Heart right ventricle (tissue), 16 donors: Measurements from ENCODE around the gene SND1. TPM values are rescaled to one million over a fixed set of nuclear protein-coding genes. Genes with fewer than 3 reads are reported as not detected.
A peak's percentile ranks its signal among the peaks of the same experiment; 100 is the strongest.

Experiments used
- ATAC-seq, 8 donors: fragments of 200-7000 bp; cut with Tn5 transposase; one replicate each; pipeline ENCODE4 v1.9.1; 2020; ENCODE audit warnings: mild to moderate bottlenecking in 8 of 8, moderate library complexity in 8 of 8, moderate number of reproducible peaks in 1 of 8
- DNase-seq, 2 donors: peaks; one replicate each; pipeline ENCODE4 v3.0.0-alpha.2; 2020
- H3K27ac ChIP-seq, 10 donors: fragments of 200-600 bp; sonication (generic) in 2 of 10; one replicate each; pipeline versions ENCODE4 v1.5.0 to v1.8.0; 2020 to 2022; ENCODE audit warnings: mild to moderate bottlenecking in 3 of 10
- H3K27me3 ChIP-seq, 7 donors: fragments of 200-600 bp; one replicate each; pipeline ENCODE4 v1.8.0; 2021 to 2022; ENCODE audit warnings: mild to moderate bottlenecking in 2 of 7
- H3K36me3 ChIP-seq, 9 donors: fragments of 200-600 bp; sonication (generic) in 1 of 9; one replicate each; pipeline versions ENCODE4 v1.5.0 to v1.8.0; 2020 to 2022; ENCODE audit warnings: mild to moderate bottlenecking in 2 of 9
- H3K4me1 ChIP-seq, 9 donors: fragments of 200-600 bp; sonication (generic) in 1 of 9; one replicate each; pipeline versions ENCODE4 v1.5.0 to v1.8.0; 2020 to 2022; ENCODE audit warnings: mild to moderate bottlenecking in 4 of 9
- H3K4me3 ChIP-seq, 10 donors: fragments of 200-600 bp; sonication (generic) in 2 of 10; one replicate each; pipeline versions ENCODE4 v1.5.0 to v1.8.0; 2020 to 2022; ENCODE audit warnings: mild to moderate bottlenecking in 7 of 10, moderate library complexity in 2 of 10
- H3K9me3 ChIP-seq, 11 donors: fragments of 200-600 bp in 10 of 11; sonication (generic) in 2 of 11; one replicate each; pipeline versions ENCODE4 v1.5.0 to v1.8.0; 2013 to 2022; ENCODE audit warnings: mild to moderate bottlenecking in 2 of 11, control low read depth in 1 of 11, moderate library complexity in 1 of 11
- WGBS, 2 donors: extraction: QIAGEN DNeasy Blood & Tissue Kit; methylation state at CpG; one replicate each; pipeline ENCODE4 v1.1.7; 2013; ENCODE audit warnings: inconsistent platforms in 1 of 2; 5-methylcytosine and 5-hydroxymethylcytosine counted together
- intact Hi-C, 10 donors: fragments of 100-400 bp; cut with DNase I; formaldehyde crosslinking; loops; one replicate each; pipeline versions ENCODE4 v1.11.1 to v1.14.2; 2022
- polyA plus RNA-seq, 2 donors: library from polyadenylated mRNA; stranded (reverse); fragments of 200-250 nt; gene quantifications; one replicate each; pipeline ENCODE4 v1.2.3, GENCODE V29; 2013
- total RNA-seq, 10 donors: library from RNA; stranded (reverse); fragmentation: NEBNext Ultra II Directional in 3 of 10; extraction: Animal tissue kit (Norgen Biotek cat#: 25700) in 3 of 10; gene quantifications; one replicate each; pipeline versions ENCODE4 v1.2.1 to v1.2.4, GENCODE V29; 2021 to 2023
- TF ChIP-seq, protein P1 (sequence below), 9 donors: fragments of 200-600 bp; sonication (generic) in 2 of 9; IDR thresholded peaks; one replicate each; pipeline versions ENCODE4 v1.5.0 to v1.8.0; 2021 to 2022; ENCODE audit warnings: antibody characterized with exemption in 9 of 9, mild to moderate bottlenecking in 5 of 9, moderate library complexity in 1 of 9
- donor health status: Arrhythmogenic right ventricular cardiomyopathy.
- donor health status: ischemic (EF 13 %, LVEDD 7.1; RV severe dilation, severe dysfunction).
- donor health status: healthy with polysubstance abuse.
- donor health status: DM: no; HTN: yes; CAD: no.
- donor health status: DM: no; HTN: no; CAD: no.
- donor health status: ischemic (EF 25% LVEDD 6.9; RV normal size, moderate dysfunction).
- donor health status: ischemic (EF 25% LVEDD 5.7; RV mildly dilated, moderate dysfunction).
- donor health status: healthy.
- donor health status: DM: yes; HTN: yes; CAD: no.
- donor health status: Ischemic cardiomyopathy.
- donor health status: ischemic (EF 35%, LVEDD 5.7; RV mildly dilated, moderate dysfunction).
- donor health status: nonischemic (EF 11% LVEDD 7.7; RV severe dilation, severe dysfunction).
- donor health status: DM: yes; HTN: yes; CAD: no.
- donor health status: PGD.
- donor health status: ischemic (EF 29% LVEDD 5.4; RV normal size, mild dysfunction).
- donor health status: nonischemic (EF 23%, LVEDD 6.1; RV moderate dilation, normal function).

Gene SND1
- total and polyA plus RNA-seq, 12 donors, result 39.9 to 107 (median 80.8) TPM

DNA sequence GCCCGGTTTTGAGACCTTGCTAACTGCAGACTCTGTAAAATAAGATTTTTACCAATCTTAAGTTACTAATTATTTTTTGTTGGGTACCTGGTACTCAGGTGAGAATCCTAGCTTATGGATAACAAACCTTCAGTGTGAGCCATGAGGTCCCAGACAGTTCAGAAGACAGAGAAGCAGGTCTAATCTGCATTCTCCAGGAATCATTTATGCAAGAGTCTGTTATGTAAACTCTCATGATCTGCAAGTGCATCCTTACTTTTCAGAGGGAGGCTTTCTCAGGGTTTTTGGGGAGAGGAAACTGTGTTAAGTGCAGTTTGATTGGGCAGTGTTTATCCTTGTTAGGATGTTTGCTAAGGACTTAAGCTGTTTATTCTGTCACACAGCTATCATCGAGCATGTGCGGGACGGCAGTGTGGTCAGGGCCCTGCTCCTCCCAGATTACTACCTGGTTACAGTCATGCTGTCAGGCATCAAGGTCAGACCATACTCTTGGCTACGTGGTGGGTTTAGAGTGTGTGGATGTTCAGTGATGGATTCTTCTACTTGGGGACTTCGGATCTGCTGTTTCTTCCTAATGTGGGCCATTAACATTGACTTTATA is 50.2 kb downstream of the SND1 start:
- DNase-seq (no peak), ATAC-seq (no peak)
- 95 to 96% methylated on average over 6 of the region's 6 CpGs for WGBS, 2 donors
- Histone ChIP-seq H3K36me3 (peaks cover 0 to 100% (median 30%) of the 10 kb centered on the region in 9 donors), H3K9me3 (no peaks in the 10 kb centered on the region), H3K27ac (no peak overlapping the region), H3K4me1 (peaks cover 0 to 5% (median 0%) of the 10 kb centered on the region in 9 donors), H3K4me3 (no peak overlapping the region), H3K27me3 (no peaks in the 10 kb centered on the region)
- intact Hi-C loops, result loop anchor here in 2 of 10 donors (10.0 kb wide), 2 partner anchors 323 to 333 kb away; partner anchors contain the start of gene LRRC4 (in 1 of the 2)
- TF ChIP-seq, protein P1, sequence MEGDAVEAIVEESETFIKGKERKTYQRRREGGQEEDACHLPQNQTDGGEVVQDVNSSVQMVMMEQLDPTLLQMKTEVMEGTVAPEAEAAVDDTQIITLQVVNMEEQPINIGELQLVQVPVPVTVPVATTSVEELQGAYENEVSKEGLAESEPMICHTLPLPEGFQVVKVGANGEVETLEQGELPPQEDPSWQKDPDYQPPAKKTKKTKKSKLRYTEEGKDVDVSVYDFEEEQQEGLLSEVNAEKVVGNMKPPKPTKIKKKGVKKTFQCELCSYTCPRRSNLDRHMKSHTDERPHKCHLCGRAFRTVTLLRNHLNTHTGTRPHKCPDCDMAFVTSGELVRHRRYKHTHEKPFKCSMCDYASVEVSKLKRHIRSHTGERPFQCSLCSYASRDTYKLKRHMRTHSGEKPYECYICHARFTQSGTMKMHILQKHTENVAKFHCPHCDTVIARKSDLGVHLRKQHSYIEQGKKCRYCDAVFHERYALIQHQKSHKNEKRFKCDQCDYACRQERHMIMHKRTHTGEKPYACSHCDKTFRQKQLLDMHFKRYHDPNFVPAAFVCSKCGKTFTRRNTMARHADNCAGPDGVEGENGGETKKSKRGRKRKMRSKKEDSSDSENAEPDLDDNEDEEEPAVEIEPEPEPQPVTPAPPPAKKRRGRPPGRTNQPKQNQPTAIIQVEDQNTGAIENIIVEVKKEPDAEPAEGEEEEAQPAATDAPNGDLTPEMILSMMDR (IDR thresholded peaks at IDR 0.05), result no peak

DNA sequence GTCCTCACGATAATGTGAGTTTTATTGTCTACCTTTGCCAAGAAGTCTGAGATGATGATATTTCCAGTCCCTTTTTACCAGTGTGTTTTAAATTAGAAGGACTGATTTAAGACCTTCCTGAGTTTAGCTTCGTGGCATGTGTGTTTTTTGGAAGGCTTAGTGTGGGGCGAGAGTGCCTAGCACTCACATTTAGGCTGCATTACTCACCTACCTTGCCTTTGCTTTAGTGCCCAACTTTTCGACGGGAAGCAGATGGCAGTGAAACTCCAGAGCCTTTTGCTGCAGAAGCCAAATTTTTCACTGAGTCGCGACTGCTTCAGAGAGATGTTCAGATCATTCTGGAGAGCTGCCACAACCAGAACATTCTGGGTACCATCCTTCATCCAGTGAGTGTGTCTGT is 50.9 kb downstream of the SND1 start:
- no peak overlapping the region for H3K4me3 ChIP-seq
- no peaks in the 10 kb centered on the region for H3K27me3 ChIP-seq
- ATAC-seq, result no peak
- DNase-seq, result no peak
- TF ChIP-seq, protein P1 (IDR thresholded peaks at IDR 0.05), result no peak
- 87 to 88% methylated on average over 7 of the region's 7 CpGs for WGBS, 2 donors
- no peaks in the 10 kb centered on the region for H3K9me3 ChIP-seq
- intact Hi-C loops, result loop anchor here in 2 of 10 donors (10.0 kb wide), 2 partner anchors 322 to 332 kb away; partner anchors contain the start of gene LRRC4 (in 1 of the 2)
- H3K27ac ChIP-seq, result no peak overlapping the region
- peaks cover 0 to 99% (median 30%) of the 10 kb centered on the region in 9 donors for H3K36me3 ChIP-seq
- H3K4me1 ChIP-seq, result peaks cover 0 to 8% (median 0%) of the 10 kb centered on the region in 9 donors

DNA sequence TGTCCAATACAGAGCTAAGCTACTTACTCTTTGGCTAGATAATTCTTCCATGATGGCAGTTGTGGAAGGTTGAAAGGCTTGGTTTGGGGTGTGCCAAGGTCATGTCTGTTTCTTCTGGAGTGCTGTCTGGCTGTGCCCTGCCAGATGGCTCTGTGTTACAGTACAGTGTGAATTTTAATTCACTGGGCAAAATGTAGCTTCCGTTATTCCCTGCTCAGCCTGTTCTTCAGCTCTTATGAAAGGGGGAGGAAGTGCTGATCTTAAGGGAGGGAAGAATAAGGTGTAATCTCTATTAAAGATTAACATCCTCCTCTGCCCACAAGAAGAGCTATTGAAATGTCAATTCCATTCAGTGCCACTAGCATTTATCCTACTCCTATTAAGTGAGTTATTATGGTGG is 52.2 kb downstream of the SND1 start:
- H3K4me3 ChIP-seq, result no peak overlapping the region
- no peak for DNase-seq
- intact Hi-C loops, result loop anchor here in 2 of 10 donors (10.0 kb wide), 2 partner anchors 321 to 331 kb away; partner anchors contain the start of gene LRRC4 (in 1 of the 2)
- peaks cover 0 to 8% (median 0%) of the 10 kb centered on the region in 9 donors for H3K4me1 ChIP-seq
- no peak overlapping the region for H3K27ac ChIP-seq
- 58 to 69% methylated on average over 1 of the region's 1 CpG for WGBS, 2 donors
- peak in 5 of 8 donors; percentile 50 to 77 (median 55) for ATAC-seq
- H3K36me3 ChIP-seq, result peaks cover 0 to 99% (median 30%) of the 10 kb centered on the region in 9 donors
- TF ChIP-seq, protein P1 (IDR thresholded peaks at IDR 0.05), result no peak
- no peaks in the 10 kb centered on the region for H3K27me3 ChIP-seq
- H3K9me3 ChIP-seq, result no peaks in the 10 kb centered on the region

DNA sequence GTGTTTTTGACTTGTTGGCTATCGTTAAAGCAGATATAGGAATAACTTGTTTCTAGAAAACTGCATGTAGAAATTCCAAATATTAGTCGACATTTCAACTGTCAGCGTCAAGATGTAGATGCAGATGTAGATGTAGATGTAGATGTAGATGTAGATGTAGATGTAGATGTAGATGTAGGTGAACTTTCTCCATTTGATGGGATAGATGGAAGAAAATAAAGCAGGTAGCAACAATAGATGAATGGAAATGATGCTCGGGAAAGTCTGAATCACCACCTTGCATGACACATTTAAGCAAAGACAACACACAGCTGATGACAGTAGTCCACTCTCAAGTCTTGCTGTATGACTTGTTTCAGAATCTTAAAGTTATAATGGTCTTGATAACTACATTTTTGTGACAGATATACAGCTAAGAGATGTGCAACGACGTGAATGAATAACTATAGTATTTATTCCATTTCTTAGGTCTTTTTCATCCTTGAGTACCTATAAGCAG is 53.5 kb downstream of the SND1 start:
- Histone ChIP-seq H3K4me3 (no peak overlapping the region), H3K27me3 (no peaks in the 10 kb centered on the region), H3K9me3 (peaks cover 0 to under 1% (median 0%) of the 10 kb centered on the region in 11 donors), H3K36me3 (peaks cover 0 to 99% (median 30%) of the 10 kb centered on the region in 9 donors), H3K27ac (no peak overlapping the region), H3K4me1 (peaks cover 0 to 8% (median 0%) of the 10 kb centered on the region in 9 donors)
- DNase-seq (no peak), ATAC-seq (no peak)
- 91 to 93% methylated on average over 6 of the region's 6 CpGs for WGBS, 2 donors
- intact Hi-C loops, result loop anchor here in 7 of 10 donors (5.0 to 10.0 kb wide), 6 partner anchors 319 to 617 kb away; partner anchors contain the start of gene LRRC4 (in 3 of the 7)
- TF ChIP-seq, protein P1 (IDR thresholded peaks at IDR 0.05), result no peak
